ENCODE measurements around the gene SFTPD. TPM values are rescaled to one million over a fixed set of nuclear protein-coding genes. Genes with fewer than 3 reads are reported as not detected.

The SFTPD gene
- total and polyA plus RNA-seq, 2 of the 13 experiments (the other 11 are each of a cell fraction or from before 2014, with no cell fraction given), result not detected

DNA sequence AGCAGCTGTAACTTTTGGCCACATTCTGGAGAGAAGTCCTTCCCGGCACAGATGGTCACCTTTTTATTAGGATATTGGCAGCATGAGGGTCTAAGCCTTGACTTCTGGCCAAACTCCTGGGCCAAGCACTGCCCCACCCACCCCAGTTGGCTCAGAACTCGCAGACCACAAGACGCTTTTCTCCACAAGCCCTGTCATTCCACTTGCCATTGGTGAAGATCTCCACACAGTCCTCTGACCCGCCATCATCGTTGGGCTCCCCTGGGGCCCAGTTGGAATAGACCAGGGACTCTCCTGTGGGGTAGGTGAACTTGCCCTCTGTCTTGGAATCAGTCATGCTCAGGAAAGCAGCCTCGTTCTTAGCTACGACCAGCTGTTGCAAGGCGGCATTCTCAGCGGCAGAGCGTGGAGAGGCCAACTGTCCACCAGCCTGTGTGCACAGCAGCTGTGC is 11.2 kb downstream of the SFTPD start:
- Histone ChIP-seq H3K4me2 (ENCODE audit: low read depth, low read length) (no peak overlapping the region), H3K27me3 (ENCODE audit: control insufficient read depth in 1 of 2, insufficient read depth in 2 of 2, low read length in 2 of 2) (peaks cover 2 to 39% of the 10 kb centered on the region in 2 experiments; a peak in 3 of 5 replicates), H3K79me2 (ENCODE audit: insufficient read depth, low read length) (no peaks in the 10 kb centered on the region), H3K27ac (ENCODE audit: extremely low read length, insufficient read depth, low read length) (no peak overlapping the region), H3K4me1 (ENCODE audit: insufficient read depth, low read length) (peaks cover 15% of the 10 kb centered on the region), H3K9ac (ENCODE audit: insufficient read depth, low read depth, low read length) (no peak overlapping the region), H3K9me3 (ENCODE audit: low read length) (no peaks in the 10 kb centered on the region), H2AFZ (ENCODE audit: low read length) (no peak overlapping the region), H3K4me3 (replicated peaks in 1 of 3; ENCODE audit: insufficient read depth in 1 of 3, low read depth in 2 of 3, low read length in 3 of 3) (no peak overlapping the region), H3K36me3 (replicated peaks in 1 of 2; ENCODE audit: control insufficient read depth in 1 of 2, insufficient read depth in 2 of 2, low read length in 2 of 2) (no peaks in the 10 kb centered on the region), H4K20me1 (ENCODE audit: insufficient read depth, low read length) (no peaks in the 10 kb centered on the region)
- TF ChIP-seq, protein P1, sequence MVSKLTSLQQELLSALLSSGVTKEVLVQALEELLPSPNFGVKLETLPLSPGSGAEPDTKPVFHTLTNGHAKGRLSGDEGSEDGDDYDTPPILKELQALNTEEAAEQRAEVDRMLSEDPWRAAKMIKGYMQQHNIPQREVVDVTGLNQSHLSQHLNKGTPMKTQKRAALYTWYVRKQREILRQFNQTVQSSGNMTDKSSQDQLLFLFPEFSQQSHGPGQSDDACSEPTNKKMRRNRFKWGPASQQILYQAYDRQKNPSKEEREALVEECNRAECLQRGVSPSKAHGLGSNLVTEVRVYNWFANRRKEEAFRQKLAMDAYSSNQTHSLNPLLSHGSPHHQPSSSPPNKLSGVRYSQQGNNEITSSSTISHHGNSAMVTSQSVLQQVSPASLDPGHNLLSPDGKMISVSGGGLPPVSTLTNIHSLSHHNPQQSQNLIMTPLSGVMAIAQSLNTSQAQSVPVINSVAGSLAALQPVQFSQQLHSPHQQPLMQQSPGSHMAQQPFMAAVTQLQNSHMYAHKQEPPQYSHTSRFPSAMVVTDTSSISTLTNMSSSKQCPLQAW (CRISPR knock-in tag; IDR thresholded peaks at IDR 0.05), result no peak
- no peak for TF ChIP-seq NFYC (CRISPR knock-in tag; IDR thresholded peaks at IDR 0.05)
- no peak for TF ChIP-seq ZNF441 (CRISPR knock-in tag; IDR thresholded peaks at IDR 0.05; ENCODE audit: borderline replicate concordance)
- TF ChIP-seq, protein P2, sequence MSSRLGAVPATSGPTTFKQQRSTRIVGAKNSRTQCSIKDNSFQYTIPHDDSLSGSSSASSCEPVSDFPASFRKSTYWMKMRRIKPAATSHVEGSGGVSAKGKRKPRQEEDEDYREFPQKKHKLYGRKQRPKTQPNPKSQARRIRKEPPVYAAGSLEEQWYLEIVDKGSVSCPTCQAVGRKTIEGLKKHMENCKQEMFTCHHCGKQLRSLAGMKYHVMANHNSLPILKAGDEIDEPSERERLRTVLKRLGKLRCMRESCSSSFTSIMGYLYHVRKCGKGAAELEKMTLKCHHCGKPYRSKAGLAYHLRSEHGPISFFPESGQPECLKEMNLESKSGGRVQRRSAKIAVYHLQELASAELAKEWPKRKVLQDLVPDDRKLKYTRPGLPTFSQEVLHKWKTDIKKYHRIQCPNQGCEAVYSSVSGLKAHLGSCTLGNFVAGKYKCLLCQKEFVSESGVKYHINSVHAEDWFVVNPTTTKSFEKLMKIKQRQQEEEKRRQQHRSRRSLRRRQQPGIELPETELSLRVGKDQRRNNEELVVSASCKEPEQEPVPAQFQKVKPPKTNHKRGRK (CRISPR knock-in tag; IDR thresholded peaks at IDR 0.05), result no peak
- TF ChIP-seq ATF7-NPFF (CRISPR knock-in tag; IDR thresholded peaks at IDR 0.05; ENCODE audit: low read depth), result no peak
- TF ChIP-seq, protein P3, sequence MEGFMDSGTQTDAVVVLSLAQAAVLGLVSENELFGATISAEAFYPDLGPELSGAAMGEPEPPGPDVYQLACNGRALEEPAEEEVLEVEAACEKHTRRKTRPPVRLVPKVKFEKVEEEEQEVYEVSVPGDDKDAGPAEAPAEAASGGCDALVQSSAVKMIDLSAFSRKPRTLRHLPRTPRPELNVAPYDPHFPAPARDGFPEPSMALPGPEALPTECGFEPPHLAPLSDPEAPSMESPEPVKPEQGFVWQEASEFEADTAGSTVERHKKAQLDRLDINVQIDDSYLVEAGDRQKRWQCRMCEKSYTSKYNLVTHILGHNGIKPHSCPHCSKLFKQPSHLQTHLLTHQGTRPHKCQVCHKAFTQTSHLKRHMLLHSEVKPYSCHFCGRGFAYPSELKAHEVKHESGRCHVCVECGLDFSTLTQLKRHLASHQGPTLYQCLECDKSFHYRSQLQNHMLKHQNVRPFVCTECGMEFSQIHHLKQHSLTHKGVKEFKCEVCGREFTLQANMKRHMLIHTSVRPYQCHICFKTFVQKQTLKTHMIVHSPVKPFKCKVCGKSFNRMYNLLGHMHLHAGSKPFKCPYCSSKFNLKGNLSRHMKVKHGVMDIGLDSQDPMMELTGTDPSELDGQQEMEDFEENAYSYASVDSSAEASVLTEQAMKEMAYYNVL (CRISPR knock-in tag; IDR thresholded peaks at IDR 0.05; ENCODE audit: borderline replicate concordance), result no peak
- no peak for TF ChIP-seq ZNF160 (CRISPR knock-in tag; IDR thresholded peaks at IDR 0.05)
- no peak for TF ChIP-seq ZFP41 (CRISPR knock-in tag; IDR thresholded peaks at IDR 0.05; ENCODE audit: borderline replicate concordance)
- TF ChIP-seq XRCC5 (optimal IDR thresholded peaks at IDR 0.05; ENCODE audit: low read length), result no peak
- ATAC-seq (no peak), FAIRE-seq (no peak), DNase-seq (ENCODE audit: low spot score) (no peak)
- no TSS peak for BruUV-seq (replicated peaks)
- intact Hi-C loops (cut with micrococcal nuclease; ENCODE audit: unreplicated experiment) (no loop called here), in situ Hi-C loops (cut with HindIII; ENCODE audit: extremely low pct_ligation_motif_present, low pct_unique_long_range_greater_than_20kb) (loop anchor here (25.0 kb wide), 1 partner anchor 375 kb away; the partner anchor contains the start of gene SFTPA2)
- ChIA-PET POLR2A (no interaction called here), CTCF (ENCODE audit: low intra/inter-chr PET ratio, low total read pairs) (no interaction called here)
- WGBS (ENCODE audit: low lambda C conversion rate), result 38% methylated on average over 7 of the region's 10 CpGs
